Measurements from ENCODE around the gene SIT1.
A peak's percentile ranks its signal among the peaks of the same experiment; 100 is the strongest.
"Not testable (repeated sequence)": the region's sequence is repeated elsewhere in the genome, so short reads cannot be mapped to it uniquely, and the experiment has no call there.

The SIT1 gene

DNA sequence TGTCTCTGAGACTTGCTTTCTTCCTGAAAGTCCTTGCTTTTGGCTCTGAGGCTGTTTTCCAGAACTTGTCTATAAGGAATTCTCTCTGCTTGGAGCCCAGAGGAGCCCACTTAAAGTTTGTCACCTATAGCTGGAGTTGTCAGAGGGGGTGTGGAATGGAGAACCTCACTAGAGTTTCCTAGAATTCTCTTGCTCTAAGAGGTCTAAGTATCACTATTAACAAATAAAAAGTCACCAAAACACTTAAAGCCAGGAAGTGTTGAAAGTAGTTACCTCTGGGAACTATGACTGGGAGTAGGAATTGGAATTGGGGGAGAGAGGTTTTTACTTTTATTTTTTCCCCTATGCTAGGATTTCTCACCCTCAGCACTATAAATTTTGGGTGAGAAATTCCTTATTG is 15.0 kb downstream of the SIT1 start:
- DNase-seq = no peak

- DNase-seq = no peak
Observed at GRCh38 chr9:35629597-35629996, 21.1 kb downstream of the SIT1 start.

DNA sequence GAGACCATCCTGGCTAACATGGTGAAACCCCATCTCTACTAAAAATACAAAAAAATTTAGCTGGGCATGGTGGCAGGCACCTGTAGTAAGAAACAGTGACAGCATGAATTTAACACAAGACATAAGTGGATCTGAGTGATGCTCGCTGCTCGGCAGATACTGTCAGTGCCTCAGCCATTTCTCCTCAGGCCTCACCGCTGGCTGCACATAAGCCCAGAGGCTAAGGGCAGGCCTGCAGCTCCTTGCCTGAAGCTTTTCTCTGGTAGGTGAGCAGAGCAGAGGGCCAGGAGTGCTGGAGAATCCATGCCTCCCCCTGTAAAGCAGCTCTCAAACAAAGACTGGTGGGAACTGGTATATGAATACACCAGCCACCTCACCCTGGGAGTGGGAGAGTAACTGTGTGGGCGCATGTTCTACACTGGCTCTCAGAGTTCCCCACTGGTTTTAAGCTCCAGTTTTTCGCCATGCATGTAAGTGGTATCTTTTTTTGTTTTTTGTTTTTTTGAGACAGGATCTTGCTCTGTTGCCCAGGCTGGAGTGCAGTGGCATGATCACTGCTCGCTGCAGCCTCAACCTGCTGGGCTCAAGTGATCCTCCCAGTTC is 22.2 kb downstream of the SIT1 start:
- no peak for DNase-seq

DNA sequence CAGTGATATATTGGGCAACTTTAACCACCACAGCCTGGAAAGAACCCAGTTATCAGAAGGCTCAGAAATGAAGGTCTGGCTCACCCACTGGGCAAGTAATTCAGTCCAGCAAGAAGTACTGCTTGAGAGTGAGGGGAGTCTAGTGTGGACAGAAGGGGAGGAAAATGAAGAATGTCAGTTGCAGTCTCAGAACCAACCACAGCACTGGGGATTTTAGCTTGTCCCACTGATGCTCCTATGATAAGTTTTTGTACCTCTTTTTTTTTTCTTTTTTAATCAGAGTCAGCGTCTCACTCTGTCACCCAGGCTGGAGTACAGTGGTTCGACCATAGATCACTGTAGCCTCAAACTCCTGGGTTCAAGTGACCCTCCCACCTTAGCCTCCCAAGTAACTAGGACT is 23.2 kb downstream of the SIT1 start:
- no peak for DNase-seq

DNA sequence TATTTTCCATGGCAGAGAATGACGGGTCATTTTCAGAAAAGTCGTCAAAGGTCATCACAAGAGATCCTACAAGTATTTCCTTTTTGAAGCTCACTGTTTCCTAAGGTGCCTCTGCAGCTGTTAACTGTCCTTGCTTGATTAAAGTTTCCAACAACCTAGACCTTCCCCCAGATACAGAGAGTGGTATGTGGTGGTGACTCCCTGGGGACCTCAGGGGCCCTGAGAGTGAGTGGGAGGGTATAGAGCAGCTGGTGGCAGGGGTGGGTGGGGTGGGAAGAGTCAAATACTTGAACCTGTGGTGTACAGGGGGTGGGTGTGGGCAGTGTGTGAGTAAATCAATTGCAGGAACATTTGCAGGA is 31.0 kb downstream of the SIT1 start:
- no peak for DNase-seq

GRCh38 chr9:35618854-35619799 is 31.6 kb downstream of the SIT1 start:
- DNase-seq = no peak

- DNase-seq = no peak
Observed at GRCh38 chr9:35618325-35618727, 32.4 kb downstream of the SIT1 start, which contains the start of gene CD72. TSS of gene CD72 (minus strand) at chr9:35618413. CDS start at chr9:35618303, 110 bp downstream.

- no peak for DNase-seq
Observed at GRCh38 chr9:35617548-35617947, 33.2 kb downstream of the SIT1 start.

DNA sequence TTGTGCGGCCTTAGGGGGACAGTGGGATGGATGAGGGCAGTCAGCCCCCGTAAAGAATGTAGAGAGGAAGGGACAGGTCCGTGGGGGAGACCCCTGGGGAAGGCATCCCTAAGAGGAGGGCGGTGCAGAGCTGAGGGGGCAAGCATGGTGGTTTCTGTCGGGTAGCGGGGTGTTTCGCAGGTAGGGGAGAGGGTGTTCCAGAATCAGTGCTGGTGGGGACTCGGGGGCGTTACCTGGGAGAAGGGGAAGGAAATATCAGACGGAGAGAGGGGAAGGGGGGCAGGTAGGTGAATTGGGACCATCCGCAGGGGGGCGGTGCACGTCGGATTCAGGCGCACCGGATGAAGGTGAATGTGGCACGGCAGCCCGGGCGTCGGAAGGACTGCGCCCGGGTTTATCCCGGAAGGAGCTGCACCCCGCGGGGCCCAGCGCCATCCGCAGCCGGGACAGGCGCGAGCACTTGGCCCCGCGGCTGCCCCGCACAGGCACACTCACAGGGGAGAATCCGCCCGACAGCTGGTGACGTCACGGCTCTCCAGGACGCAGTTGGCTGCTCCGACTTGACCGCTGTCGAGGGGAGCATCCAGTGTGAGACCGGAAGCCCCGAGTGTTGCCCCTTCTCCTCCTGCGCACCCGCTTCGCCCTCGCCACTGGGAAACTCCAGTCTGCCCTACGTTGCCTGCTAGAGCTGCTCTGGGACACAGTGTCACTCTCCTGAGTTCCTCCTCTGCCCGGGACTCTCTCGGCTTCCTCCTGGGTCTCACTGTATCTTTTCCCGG is 33.9 kb downstream of the SIT1 start:
- DNase-seq = no peak

GRCh38 chr9:35615981-35616680 is 34.6 kb downstream of the SIT1 start:
- DNase-seq = no peak

DNA sequence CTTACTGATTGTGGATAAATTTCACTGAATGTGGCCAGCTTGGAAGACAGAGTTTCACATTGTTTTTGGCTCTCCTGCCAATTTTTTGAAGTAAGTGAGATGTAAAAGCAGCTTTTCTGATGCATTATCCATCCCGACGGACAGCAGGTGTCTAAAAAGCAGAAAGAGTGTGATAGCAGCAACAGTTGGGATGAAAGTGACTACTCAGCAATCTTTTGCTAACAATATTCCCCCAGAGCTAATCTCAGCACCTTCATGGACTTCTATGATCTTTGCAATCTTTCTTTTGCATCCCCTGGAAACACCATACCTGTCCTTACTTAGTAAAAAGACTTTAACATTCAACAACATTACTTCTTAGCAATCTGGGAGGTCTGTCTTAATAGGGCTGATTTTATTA is 37.9 kb downstream of the SIT1 start:
- DNase-seq = no peak

DNA sequence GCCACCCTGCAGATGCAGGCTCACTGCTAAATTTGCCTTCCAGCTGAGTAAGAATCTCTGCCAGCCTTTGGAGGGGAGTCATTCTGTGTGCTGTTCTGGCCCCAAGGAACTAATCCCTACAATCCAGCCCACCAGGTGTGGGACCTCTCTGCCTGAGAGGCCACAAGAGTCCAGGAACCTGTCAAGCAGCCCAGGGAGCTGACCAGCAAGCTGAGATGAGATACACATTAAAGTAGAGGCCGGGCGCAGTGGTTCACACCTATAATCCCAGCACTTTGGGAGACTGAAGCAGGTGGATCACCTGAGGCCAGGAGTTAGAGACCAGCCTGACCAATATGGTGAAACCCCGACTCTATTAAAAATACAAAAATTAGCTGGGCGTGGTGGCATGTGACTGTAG is 38.7 kb downstream of the SIT1 start:
- DNase-seq = not testable (repeated sequence)

- DNase-seq = peak; percentile 17 to 19
Observed at GRCh38 chr9:35611230-35611797, 39.4 kb downstream of the SIT1 start.

DNA sequence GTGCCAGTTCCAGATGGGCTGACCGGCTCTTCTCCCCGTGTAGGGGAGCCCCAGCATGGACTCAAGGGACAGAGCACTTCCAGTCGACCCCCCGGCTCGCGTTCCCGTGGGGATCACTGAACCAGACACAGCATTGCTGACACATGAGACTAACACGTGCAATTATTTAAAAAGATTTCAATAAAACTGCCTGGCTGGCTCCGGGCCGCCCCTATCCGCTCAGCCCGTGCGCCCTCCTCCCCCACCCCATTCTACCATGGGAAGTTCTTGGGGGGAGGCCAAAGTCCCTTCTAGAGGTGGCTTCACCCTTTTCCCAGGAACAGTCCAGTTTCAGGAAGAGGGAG is 40.9 kb downstream of the SIT1 start:
- no peak for DNase-seq

GRCh38 chr9:35609001-35609819 is 41.5 kb downstream of the SIT1 start:
- no peak for DNase-seq

- no peak for DNase-seq
Observed at GRCh38 chr9:35608221-35608620, 42.5 kb downstream of the SIT1 start.

DNA sequence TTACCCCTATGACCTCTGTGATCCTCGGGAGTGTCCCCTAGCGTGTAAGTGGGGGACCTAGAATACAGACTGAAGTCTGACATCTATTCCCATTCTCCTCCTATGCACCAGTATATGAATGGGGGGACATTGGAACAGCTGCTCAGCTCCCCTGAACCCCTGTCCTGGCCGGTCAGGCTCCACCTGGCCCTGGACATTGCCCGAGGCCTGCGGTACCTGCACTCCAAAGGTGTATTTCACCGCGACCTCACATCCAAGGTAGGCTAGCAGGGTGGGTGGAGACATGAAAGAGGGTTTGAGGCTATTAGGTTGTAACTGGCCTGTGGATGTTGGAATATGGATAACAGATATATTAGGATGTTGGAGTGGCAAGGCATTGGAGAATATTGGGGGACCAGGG is 44.0 kb downstream of the SIT1 start:
- DNase-seq = no peak

DNA sequence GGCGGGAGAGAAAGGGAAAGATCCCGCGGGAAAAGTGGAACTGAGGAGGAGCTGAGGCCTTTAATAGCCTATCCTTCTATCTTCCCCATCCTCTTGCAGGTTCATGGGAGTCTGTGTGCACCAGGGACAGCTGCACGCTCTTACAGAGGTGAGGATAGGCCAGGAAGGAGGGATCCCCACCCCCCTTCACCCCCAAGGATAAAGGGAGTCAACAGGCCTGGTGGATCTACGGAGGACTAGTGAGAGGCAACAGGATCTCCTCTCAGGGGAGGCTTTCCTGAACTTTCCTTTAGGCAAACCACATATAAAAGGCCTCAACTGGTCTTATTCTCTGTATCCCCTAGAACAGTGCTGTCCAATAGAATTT is 44.6 kb downstream of the SIT1 start:
- no peak for DNase-seq

DNA sequence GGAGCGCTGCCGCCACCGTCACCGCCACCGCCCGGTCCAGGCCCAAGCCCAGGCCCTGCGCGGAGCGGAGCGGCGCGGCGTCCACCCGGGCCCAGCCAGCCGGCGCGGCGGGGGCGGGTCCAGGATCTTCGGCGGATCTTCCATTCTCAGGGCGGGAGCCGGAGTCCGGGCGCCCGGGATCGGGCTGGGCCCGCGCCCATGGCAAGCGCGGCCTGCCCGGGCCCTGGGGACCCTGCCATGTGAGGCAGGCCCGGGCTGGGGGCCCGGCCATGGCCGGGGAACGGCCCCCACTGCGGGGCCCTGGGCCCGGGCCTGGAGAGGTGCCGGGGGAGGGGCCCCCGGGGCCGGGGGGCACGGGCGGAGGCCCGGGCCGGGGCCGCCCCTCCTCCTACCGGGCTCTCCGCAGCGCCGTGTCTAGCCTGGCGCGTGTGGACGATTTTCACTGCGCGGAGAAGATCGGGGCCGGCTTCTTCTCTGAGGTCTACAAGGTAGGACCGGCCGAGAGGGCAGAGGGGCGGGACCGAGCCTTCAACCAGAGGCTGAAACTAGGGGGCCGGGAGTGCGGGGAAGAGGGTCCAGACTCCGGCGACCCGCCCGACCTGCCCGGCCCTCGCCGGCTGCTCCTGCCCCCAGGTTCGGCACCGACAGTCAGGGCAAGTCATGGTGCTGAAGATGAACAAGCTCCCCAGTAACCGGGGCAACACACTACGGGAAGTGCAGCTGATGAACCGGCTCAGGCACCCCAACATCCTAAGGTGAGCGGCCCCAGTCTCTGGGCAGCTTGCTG is 45.2 kb downstream of the SIT1 start:
- DNase-seq = no peak

DNA sequence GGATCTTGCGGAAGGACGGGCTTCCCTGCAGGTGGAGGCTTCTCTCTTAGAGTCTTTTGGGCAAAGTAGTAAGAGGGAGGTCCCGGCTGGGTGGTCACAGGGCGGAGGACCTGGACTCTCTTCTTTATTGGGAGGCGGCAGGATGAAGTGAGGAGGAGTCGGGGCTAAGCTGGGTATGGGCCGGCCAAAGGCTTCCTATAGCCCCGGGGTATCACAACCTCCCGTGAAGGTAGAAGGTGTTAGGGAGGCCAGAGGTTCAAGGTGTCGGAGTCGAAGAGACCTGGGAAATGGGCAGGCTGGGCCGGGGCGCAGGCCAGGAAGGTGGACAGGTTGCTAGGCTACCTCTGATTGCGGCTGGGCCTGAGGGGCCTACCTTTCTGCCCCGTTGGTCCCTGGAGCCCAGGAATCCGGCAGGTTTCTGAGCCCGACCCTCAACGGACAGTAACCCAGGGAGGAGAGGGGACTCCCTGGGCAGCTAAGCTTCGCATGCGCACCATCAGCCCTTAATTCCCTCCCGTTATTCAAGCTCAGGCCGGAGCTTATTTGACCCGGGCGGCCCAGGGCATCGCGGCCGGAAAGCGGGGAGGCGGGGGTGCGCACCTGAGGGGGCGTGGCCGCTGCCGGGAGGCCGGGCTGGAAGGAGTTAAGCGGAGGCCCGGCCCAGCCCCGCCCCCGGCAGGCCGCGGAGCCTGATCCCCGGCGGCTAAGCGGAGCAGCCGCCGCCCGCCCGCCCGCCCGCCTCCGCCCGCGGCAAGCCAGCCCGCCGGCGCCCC is 46.0 kb downstream of the SIT1 start, which contains the start of gene TESK1:
TESK1 (plus strand) TSS at position 685 of the 773 bp plus-strand sequence. CDS start 358 bp downstream, outside the sequence.
- peak; percentile 12 to 25 for DNase-seq

Measured in AML-193 (cell line).